IMR-90 (cell line): ENCODE results near the gene SMC4. TPM values are rescaled to one million over a fixed set of nuclear protein-coding genes. Genes with fewer than 3 reads are reported as not detected.

Source experiments
- ATAC-seq: fragments of 200-7000 bp; cut with Tn5 transposase; 2 replicates; pipeline ENCODE4 v1.9.1; 2020; ENCODE audit warnings: low read depth, mild to moderate bottlenecking, moderate library complexity
- BruUV-seq: library from RNA; stranded (reverse); fragments of 400-500 nt; replicated peaks from 2 replicates; lab custom pipeline; 2021; lab: Mats Ljungman, UMichigan
- CTCF ChIA-PET: fragments of 300-600 bp; formaldehyde crosslinking; extraction: SDS; loops from one replicate; lab custom pipeline; 2021; ENCODE audit warnings: antibody characterized with exemption; lab: Yijun Ruan, JAX
- POLR2A ChIA-PET: fragments of 300-600 bp; sonication (Branson Sonifier 250); formaldehyde crosslinking; loops from one replicate; lab custom pipeline; 2022; ENCODE audit warnings: antibody characterized with exemption; ENCODE audit not compliant: unreplicated experiment; lab: Charles Lee
- DNase-seq: peaks from one replicate; pipeline ENCODE4 v3.0.0; 2013
- H2AFZ ChIP-seq: replicated peaks from 2 replicates; pipeline ENCODE3; 2013; ENCODE audit warnings: low read length, mild to moderate bottlenecking; ENCODE audit not compliant: poor library complexity
- H2AK5ac ChIP-seq: 2 replicates; pipeline ENCODE4 v1.6.1; 2013; ENCODE audit warnings: low read depth, low read length, inconsistent platforms
- H2AK9ac ChIP-seq: replicated peaks from 2 replicates; pipeline ENCODE3; 2013; ENCODE audit warnings: mild to moderate bottlenecking, low read depth, low read length, moderate library complexity; ENCODE audit not compliant: poor library complexity
- H2BK120ac ChIP-seq: 2 replicates; pipeline ENCODE4 v1.6.1; 2013; ENCODE audit warnings: low read depth, low read length, inconsistent platforms
- H2BK15ac ChIP-seq: 3 replicates; pipeline ENCODE4 v1.6.1; 2013; ENCODE audit warnings: low read depth, low read length, inconsistent platforms
- H2BK20ac ChIP-seq: 2 replicates; pipeline ENCODE4 v1.6.1; 2013; ENCODE audit warnings: low read depth, mild to moderate bottlenecking, inconsistent platforms, low read length, moderate library complexity
- H2BK5ac ChIP-seq: 2 replicates; pipeline ENCODE4 v1.6.1; 2013; ENCODE audit warnings: mild to moderate bottlenecking, low read depth, low read length, inconsistent platforms; ENCODE audit not compliant: poor library complexity, severe bottlenecking
- H3K14ac ChIP-seq: replicated peaks from 2 replicates; pipeline ENCODE4 v1.6.1; 2013; ENCODE audit warnings: low read depth, low read length, inconsistent platforms
- H3K18ac ChIP-seq: 2 replicates; pipeline ENCODE4 v1.6.1; 2013; ENCODE audit warnings: low read depth, low read length, control low read depth
- H3K23ac ChIP-seq: 2 replicates; pipeline ENCODE4 v1.6.1; 2013; ENCODE audit warnings: low read depth, low read length, inconsistent platforms
- H3K27ac ChIP-seq: 2 replicates; pipeline ENCODE4 v1.5.1; 2013; ENCODE audit warnings: mild to moderate bottlenecking, control low read depth, low read length; ENCODE audit not compliant: insufficient read depth
- H3K27me3 ChIP-seq: 2 replicates; pipeline ENCODE4 v1.6.1; 2013; ENCODE audit warnings: low read length; ENCODE audit not compliant: control insufficient read depth, insufficient read depth
- H3K36me3 ChIP-seq: 2 replicates; pipeline ENCODE4 v1.6.1; 2013; ENCODE audit warnings: low read length, mixed read lengths; ENCODE audit not compliant: control insufficient read depth, insufficient read depth
- H3K4ac ChIP-seq: 2 replicates; pipeline ENCODE4 v1.6.1; 2013; ENCODE audit warnings: low read depth, low read length, inconsistent platforms
- H3K4me1 ChIP-seq: 2 replicates; pipeline ENCODE4 v1.6.1; 2013; ENCODE audit warnings: low read length, mixed read lengths; ENCODE audit not compliant: control insufficient read depth, insufficient read depth
- H3K4me2 ChIP-seq: 2 replicates; pipeline ENCODE4 v1.6.1; 2013; ENCODE audit warnings: low read depth, mild to moderate bottlenecking, control low read depth, low read length, moderate library complexity
- H3K4me3 ChIP-seq: 2 replicates; pipeline ENCODE4 v1.5.1; 2013; ENCODE audit warnings: low read depth, mild to moderate bottlenecking, control low read depth, low read length, moderate library complexity; ENCODE audit not compliant: insufficient read depth
- H3K56ac ChIP-seq: 2 replicates; pipeline ENCODE4 v1.6.1; 2013; ENCODE audit warnings: low read length, inconsistent platforms; ENCODE audit not compliant: insufficient read depth; ENCODE audit errors: extremely low read depth
- H3K79me1 ChIP-seq, 2 experiments: 2 replicates each; pipeline ENCODE4 v1.6.1; 2013; ENCODE audit warnings: low read length in 2 of 2, inconsistent platforms in 1 of 2, low read depth in 1 of 2
- H3K9ac ChIP-seq: 2 replicates; pipeline ENCODE4 v1.6.1; 2013; ENCODE audit warnings: low read depth, low read length, control low read depth
- H3K9me1 ChIP-seq: 2 replicates; pipeline ENCODE4 v1.6.1; 2013; ENCODE audit warnings: low read length, inconsistent platforms; ENCODE audit not compliant: insufficient read depth
- H3K9me3 ChIP-seq: 2 replicates; pipeline ENCODE4 v1.6.1; 2013; ENCODE audit warnings: low read length; ENCODE audit not compliant: control insufficient read depth, insufficient read depth
- H4K20me1 ChIP-seq: 2 replicates; pipeline ENCODE4 v1.6.1; 2013; ENCODE audit warnings: low read length, inconsistent platforms; ENCODE audit not compliant: insufficient read depth
- H4K5ac ChIP-seq: 2 replicates; pipeline ENCODE4 v1.6.1; 2013; ENCODE audit warnings: mild to moderate bottlenecking, low read depth, low read length, control low read depth
- H4K8ac ChIP-seq, 2 experiments: 2 replicates each; pipeline ENCODE4 v1.6.1; 2013; ENCODE audit warnings: low read depth in 2 of 2, low read length in 2 of 2, control low read depth in 1 of 2, inconsistent platforms in 1 of 2
- H4K91ac ChIP-seq: 2 replicates; pipeline ENCODE4 v1.6.1; 2013; ENCODE audit warnings: low read depth, low read length, inconsistent platforms; ENCODE audit not compliant: insufficient read depth
- BHLHE40 ChIP-seq: fragments of 150-350 bp; IDR thresholded peaks from 2 replicates; pipeline ENCODE4 v1.6.1; 2016; ENCODE audit warnings: mild to moderate bottlenecking, low read depth, low read length
- CEBPB ChIP-seq: IDR thresholded peaks from 2 replicates; pipeline ENCODE4 v1.6.1; 2012; ENCODE audit warnings: low read depth, low read length, improper control_type of control experiment
- CHD1 ChIP-seq: IDR thresholded peaks from 2 replicates; pipeline ENCODE4 v1.6.1; 2012; ENCODE audit warnings: low read depth, low read length, improper control_type of control experiment
- FOS ChIP-seq: fragments of 150-350 bp; IDR thresholded peaks from 2 replicates; pipeline ENCODE4 v1.6.1; 2016; ENCODE audit warnings: low read depth, low read length
- MAFK ChIP-seq: IDR thresholded peaks from 2 replicates; pipeline ENCODE4 v1.6.1; 2012; ENCODE audit warnings: low read depth, low read length, improper control_type of control experiment
- MAZ ChIP-seq: IDR thresholded peaks from 2 replicates; pipeline ENCODE4 v1.6.1; 2012; ENCODE audit warnings: low read depth, mild to moderate bottlenecking, low read length, improper control_type of control experiment, moderate library complexity, borderline replicate concordance
- MXI1 ChIP-seq: IDR thresholded peaks from 2 replicates; pipeline ENCODE4 v1.6.1; 2012; ENCODE audit warnings: low read depth, mild to moderate bottlenecking, low read length, moderate library complexity, borderline replicate concordance
- NFE2L2 ChIP-seq: fragments of 150-350 bp; IDR thresholded peaks from 2 replicates; pipeline ENCODE4 v1.6.1; 2016; ENCODE audit warnings: low read depth, mild to moderate bottlenecking, low read length
- POLR2A ChIP-seq: IDR thresholded peaks from 2 replicates; pipeline ENCODE4 v1.6.1; 2012; ENCODE audit warnings: mild to moderate bottlenecking, low read depth, low read length
- RAD21 ChIP-seq: IDR thresholded peaks from 2 replicates; pipeline ENCODE4 v1.6.1; 2012; ENCODE audit warnings: low read length, improper control_type of control experiment
- RCOR1 ChIP-seq: IDR thresholded peaks from 2 replicates; pipeline ENCODE4 v1.6.1; 2012; ENCODE audit warnings: mild to moderate bottlenecking, low read length, improper control_type of control experiment; ENCODE audit not compliant: insufficient replicate concordance
- RFX5 ChIP-seq: IDR thresholded peaks from 2 replicates; pipeline ENCODE4 v1.8.0; 2012; ENCODE audit warnings: low read depth, mild to moderate bottlenecking, low read length, moderate library complexity
- SMC3 ChIP-seq: fragments of 150-350 bp; IDR thresholded peaks from 2 replicates; pipeline ENCODE4 v1.6.1; 2016; ENCODE audit warnings: low read depth, mild to moderate bottlenecking, antibody characterized with exemption, low read length, moderate library complexity
- whole genome bisulfite sequencing, 2 experiments: methylation state at CpG; one replicate each; pipeline versions ENCODE4 v1.1.5 to v1.1.7; 2013; ENCODE audit warnings: missing lambda C conversion rate in 2 of 2; ENCODE audit not compliant: insufficient read length in 1 of 2; ENCODE audit errors: extremely low coverage in 2 of 2; 5-methylcytosine and 5-hydroxymethylcytosine counted together
- dilution Hi-C: fragments of 300-500 bp; cut with HindIII; formaldehyde crosslinking; loops from one replicate; pipeline ENCODE4 v1.14.3; 2018; ENCODE audit warnings: low sequenced_read_pairs; ENCODE audit not compliant: unreplicated experiment
- in situ Hi-C: fragments of 300-500 bp; cut with MboI; formaldehyde crosslinking; loops from 3 replicates; pipeline ENCODE4 v1.14.3; 2019; ENCODE audit warnings: low sequenced_read_pairs, inconsistent platforms, mixed read lengths
- intact Hi-C: fragments of 100-400 bp; cut with micrococcal nuclease; formaldehyde crosslinking; loops from 2 replicates; pipeline ENCODE4 v1.10.0; 2022
- polyA plus RNA-seq, 3 experiments: library from polyadenylated mRNA; depleted of rRNA; stranded (reverse); fragments of >200 nt; gene quantifications; 2 replicates each; pipeline ENCODE4 v1.2.3, GENCODE V29; 2012; ENCODE audit warnings: low replicate concordance in 1 of 3
- total RNA-seq: library from RNA; depleted of rRNA; stranded (reverse); fragments of >200 nt; gene quantifications from 2 replicates; pipeline ENCODE4 v1.2.3, GENCODE V29; 2012
- TF ChIP-seq, protein P1 (sequence below): fragments of 150-350 bp; IDR thresholded peaks from 2 replicates; pipeline ENCODE4 v1.6.1; 2016; ENCODE audit warnings: low read depth, mild to moderate bottlenecking, low read length, moderate library complexity, borderline replicate concordance
- TF ChIP-seq, protein P2 (sequence below): conservative IDR thresholded peaks from 2 replicates; pipeline ENCODE4 v1.5.1; 2012; ENCODE audit warnings: mild to moderate bottlenecking, low read depth, low read length, improper control_type of control experiment
- TF ChIP-seq, protein P3 (sequence below): fragments of 150-350 bp; IDR thresholded peaks from 2 replicates; pipeline ENCODE4 v1.6.1; 2017; ENCODE audit warnings: mild to moderate bottlenecking, antibody characterized with exemption, low read length, low read depth

The SMC4 gene
- total and polyA plus RNA-seq, 2 of the 4 experiments (the other 2 are of a cell fraction), result 48.8 to 50.1 TPM

DNA sequence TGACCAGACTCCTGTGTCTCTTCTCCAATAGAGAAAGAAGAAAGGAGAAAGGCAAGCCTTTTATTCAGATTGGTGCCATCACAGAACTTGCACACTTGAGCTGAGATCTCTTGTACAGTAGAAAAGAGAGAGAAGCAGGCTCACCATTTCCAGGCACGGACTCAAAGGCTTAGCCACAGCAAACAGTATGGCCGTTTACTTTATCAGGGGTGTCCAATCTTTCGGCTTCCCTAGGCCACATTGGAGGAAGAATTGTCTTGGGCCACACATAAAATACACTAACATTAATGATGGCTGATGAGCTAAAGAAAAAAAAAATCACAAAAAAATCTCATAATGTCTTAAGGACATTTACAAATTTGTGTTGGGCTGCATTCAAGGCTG is 5.4 kb upstream of the SMC4 start:
- Histone ChIP-seq H4K8ac (no peak overlapping the region), H2BK5ac (no peak overlapping the region), H3K4me1 (peaks cover 3% of the 10 kb centered on the region; the same call in 1 of the 2 replicates), H3K9ac (no peak overlapping the region), H3K79me1 (peaks cover 15 to 42% of the 10 kb centered on the region in 2 experiments), H3K9me1 (no peaks in the 10 kb centered on the region; the same call in 1 of the 2 replicates), H3K18ac (no peak overlapping the region), H3K4ac (no peak overlapping the region), H3K4me3 (no peak overlapping the region), H3K14ac (no peak overlapping the region), H2BK120ac (no peak overlapping the region), H3K4me2 (no peak overlapping the region), H3K23ac (no peak overlapping the region), H4K91ac (no peak overlapping the region), H2AFZ (no peak overlapping the region), H4K20me1 (no peaks in the 10 kb centered on the region; the same call in 1 of the 2 replicates), H2AK9ac (no peak overlapping the region), H2AK5ac (no peak overlapping the region), H3K36me3 (no peaks in the 10 kb centered on the region), H2BK20ac (no peak overlapping the region), H3K27ac (no peak overlapping the region), H3K27me3 (no peaks in the 10 kb centered on the region), H4K5ac (no peak overlapping the region), H2BK15ac (no peak overlapping the region), H3K9me3 (no peaks in the 10 kb centered on the region), H3K56ac (no peak overlapping the region)
- ATAC-seq (no peak), DNase-seq (no peak)
- POLR2A ChIA-PET, result interaction anchor here (1.1 kb wide), 1 partner anchor 16 kb away, joined by 4 read pairs; no protein-coding TSS in a partner anchor
- no CpG with 5 or more reads among the region's 3 CpGs for WGBS, 2 experiments
- intact Hi-C loops, result no loop called here
- dilution Hi-C loops, result no loop called here
- CTCF ChIA-PET, result interaction anchor here (0.6 kb wide), 1 partner anchor 29 kb away, joined by 3 read pairs; no protein-coding TSS in a partner anchor
- no TSS peak for BruUV-seq
- TF ChIP-seq RFX5, result no peak
- no peak for TF ChIP-seq MAZ
- no peak for TF ChIP-seq BHLHE40
- TF ChIP-seq MXI1, result no peak
- TF ChIP-seq FOS, result no peak
- TF ChIP-seq NFE2L2, result no peak
- no peak for TF ChIP-seq POLR2A
- TF ChIP-seq RAD21, result no peak
- TF ChIP-seq MAFK, result no peak
- TF ChIP-seq RCOR1, result no peak
- TF ChIP-seq, protein P1, sequence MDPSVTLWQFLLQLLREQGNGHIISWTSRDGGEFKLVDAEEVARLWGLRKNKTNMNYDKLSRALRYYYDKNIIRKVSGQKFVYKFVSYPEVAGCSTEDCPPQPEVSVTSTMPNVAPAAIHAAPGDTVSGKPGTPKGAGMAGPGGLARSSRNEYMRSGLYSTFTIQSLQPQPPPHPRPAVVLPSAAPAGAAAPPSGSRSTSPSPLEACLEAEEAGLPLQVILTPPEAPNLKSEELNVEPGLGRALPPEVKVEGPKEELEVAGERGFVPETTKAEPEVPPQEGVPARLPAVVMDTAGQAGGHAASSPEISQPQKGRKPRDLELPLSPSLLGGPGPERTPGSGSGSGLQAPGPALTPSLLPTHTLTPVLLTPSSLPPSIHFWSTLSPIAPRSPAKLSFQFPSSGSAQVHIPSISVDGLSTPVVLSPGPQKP, result no peak
- TF ChIP-seq CEBPB, result no peak
- TF ChIP-seq, protein P2, sequence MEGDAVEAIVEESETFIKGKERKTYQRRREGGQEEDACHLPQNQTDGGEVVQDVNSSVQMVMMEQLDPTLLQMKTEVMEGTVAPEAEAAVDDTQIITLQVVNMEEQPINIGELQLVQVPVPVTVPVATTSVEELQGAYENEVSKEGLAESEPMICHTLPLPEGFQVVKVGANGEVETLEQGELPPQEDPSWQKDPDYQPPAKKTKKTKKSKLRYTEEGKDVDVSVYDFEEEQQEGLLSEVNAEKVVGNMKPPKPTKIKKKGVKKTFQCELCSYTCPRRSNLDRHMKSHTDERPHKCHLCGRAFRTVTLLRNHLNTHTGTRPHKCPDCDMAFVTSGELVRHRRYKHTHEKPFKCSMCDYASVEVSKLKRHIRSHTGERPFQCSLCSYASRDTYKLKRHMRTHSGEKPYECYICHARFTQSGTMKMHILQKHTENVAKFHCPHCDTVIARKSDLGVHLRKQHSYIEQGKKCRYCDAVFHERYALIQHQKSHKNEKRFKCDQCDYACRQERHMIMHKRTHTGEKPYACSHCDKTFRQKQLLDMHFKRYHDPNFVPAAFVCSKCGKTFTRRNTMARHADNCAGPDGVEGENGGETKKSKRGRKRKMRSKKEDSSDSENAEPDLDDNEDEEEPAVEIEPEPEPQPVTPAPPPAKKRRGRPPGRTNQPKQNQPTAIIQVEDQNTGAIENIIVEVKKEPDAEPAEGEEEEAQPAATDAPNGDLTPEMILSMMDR, result no peak
- TF ChIP-seq, protein P3, sequence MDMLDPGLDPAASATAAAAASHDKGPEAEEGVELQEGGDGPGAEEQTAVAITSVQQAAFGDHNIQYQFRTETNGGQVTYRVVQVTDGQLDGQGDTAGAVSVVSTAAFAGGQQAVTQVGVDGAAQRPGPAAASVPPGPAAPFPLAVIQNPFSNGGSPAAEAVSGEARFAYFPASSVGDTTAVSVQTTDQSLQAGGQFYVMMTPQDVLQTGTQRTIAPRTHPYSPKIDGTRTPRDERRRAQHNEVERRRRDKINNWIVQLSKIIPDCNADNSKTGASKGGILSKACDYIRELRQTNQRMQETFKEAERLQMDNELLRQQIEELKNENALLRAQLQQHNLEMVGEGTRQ, result no peak
- no peak for TF ChIP-seq SMC3
- TF ChIP-seq CHD1, result no peak
- in situ Hi-C loops, result no loop called here
